Endothelial cell of umbilical vein (primary cell): Measurements from ENCODE around the gene MRPL38. TPM values are rescaled to one million over a fixed set of nuclear protein-coding genes. Genes with fewer than 3 reads are reported as not detected.

ENCODE experiments used
- BruUV-seq: library from RNA; stranded (reverse); fragments of 400-500 nt; replicated peaks from 2 replicates; lab custom pipeline; 2021; lab: Mats Ljungman, UMichigan
- CTCF ChIA-PET: fragments of 300-600, 350-600 bp; sonication (Branson Sonifier 250); formaldehyde crosslinking; loops from one replicate; lab custom pipeline; 2021; ENCODE audit warnings: antibody characterized with exemption, inconsistent platforms; lab: Charles Lee
- POLR2A ChIA-PET: fragments of 300-600, 350-600 bp; sonication (Branson Sonifier 250); formaldehyde crosslinking; loops from one replicate; lab custom pipeline; 2021; ENCODE audit warnings: antibody characterized with exemption, inconsistent platforms; lab: Charles Lee
- DNase-seq: peaks from one replicate; pipeline ENCODE4 v3.0.0-alpha.2; 2011; ENCODE audit warnings: low read depth, low spot score
- FAIRE-seq: peaks from 2 replicates; lab custom pipeline; 2011; peaks lifted over from hg19 to GRCh38; lab: Jason Lieb, UNC
- H2AFZ ChIP-seq: 2 replicates; pipeline ENCODE4 v1.6.0; 2012; ENCODE audit warnings: low read depth, low read length, control low read depth, inconsistent platforms
- H3K27ac ChIP-seq: 2 replicates; pipeline ENCODE4 v1.5.1; 2011; ENCODE audit warnings: low read depth, mild to moderate bottlenecking, control low read depth, low read length, moderate library complexity; ENCODE audit not compliant: insufficient read depth
- H3K27me3 ChIP-seq, 2 experiments: 2 replicates each; pipeline versions ENCODE4 v1.6.0 to v1.6.1; 2011; ENCODE audit warnings: low read length in 2 of 2, mixed read lengths in 1 of 2; ENCODE audit not compliant: control insufficient read depth in 2 of 2, insufficient read depth in 2 of 2
- H3K36me3 ChIP-seq, 2 experiments: 2 replicates in 1 of 2; 3 replicates in 1 of 2; pipeline ENCODE4 v1.5.1; 2011; ENCODE audit warnings: low read length in 2 of 2, mild to moderate bottlenecking in 1 of 2, moderate library complexity in 1 of 2; ENCODE audit not compliant: control insufficient read depth in 2 of 2, insufficient read depth in 2 of 2; ENCODE audit errors: extremely low read depth in 1 of 2
- H3K4me1 ChIP-seq: 3 replicates; pipeline ENCODE4 v1.5.1; 2011; ENCODE audit warnings: mild to moderate bottlenecking, low read length; ENCODE audit not compliant: control insufficient read depth, insufficient read depth; ENCODE audit errors: extremely low read depth
- H3K4me2 ChIP-seq: 2 replicates; pipeline ENCODE4 v1.6.1; 2011; ENCODE audit warnings: low read length, control low read depth, mixed read lengths; ENCODE audit not compliant: insufficient read depth
- H3K4me3 ChIP-seq, 3 experiments: fragments of 200-600 bp in 1 of 3; sonication (generic), shearing (Covaris generic) in 1 of 3; replicated peaks in 1 of 3; 2 replicates each; pipeline ENCODE4 v1.5.1; 2011 to 2016; ENCODE audit warnings: control low read depth in 3 of 3, low read length in 3 of 3, mild to moderate bottlenecking in 2 of 3, inconsistent platforms in 1 of 3, low read depth in 1 of 3, moderate library complexity in 1 of 3; ENCODE audit not compliant: insufficient read depth in 1 of 3
- H3K79me2 ChIP-seq: 2 replicates; pipeline ENCODE4 v1.6.0; 2012; ENCODE audit warnings: low read length, inconsistent platforms; ENCODE audit not compliant: control insufficient read depth, insufficient read depth
- H3K9ac ChIP-seq: replicated peaks from 2 replicates; pipeline ENCODE3; 2011; ENCODE audit warnings: low read length, control low read depth; ENCODE audit not compliant: insufficient read depth; ENCODE audit errors: extremely low read depth
- H3K9me1 ChIP-seq: replicated peaks from 3 replicates; pipeline ENCODE4 v1.6.0; 2011; ENCODE audit warnings: mild to moderate bottlenecking, low read length; ENCODE audit not compliant: control insufficient read depth, insufficient read depth; ENCODE audit errors: extremely low read depth
- H3K9me3 ChIP-seq: replicated peaks from 2 replicates; pipeline ENCODE4 v1.5.1; 2012; ENCODE audit warnings: low read length, inconsistent platforms; ENCODE audit not compliant: control insufficient read depth, insufficient read depth
- H4K20me1 ChIP-seq: replicated peaks from 2 replicates; pipeline ENCODE3; 2011; ENCODE audit warnings: mild to moderate bottlenecking, low read length; ENCODE audit not compliant: control insufficient read depth, insufficient read depth; ENCODE audit errors: extremely low read depth
- EZH2 ChIP-seq: IDR thresholded peaks from 2 replicates; pipeline ENCODE4 v1.6.1; 2012; ENCODE audit warnings: borderline replicate concordance, low read depth, mild to moderate bottlenecking, moderate library complexity, low read length, inconsistent platforms; ENCODE audit not compliant: severe bottlenecking
- MYC ChIP-seq: IDR thresholded peaks from one replicate; pipeline ENCODE4 v1.6.1; 2011; ENCODE audit warnings: mild to moderate bottlenecking, low read depth, low read length
- dilution Hi-C: fragments of 300-500 bp; cut with MboI; formaldehyde crosslinking; loops from one replicate; pipeline ENCODE4 v1.15.0; 2019; ENCODE audit warnings: low sequenced_read_pairs; ENCODE audit not compliant: extremely low pct_ligation_motif_present
- intact Hi-C: fragments of 100-400 bp; cut with micrococcal nuclease; formaldehyde crosslinking; loops from one replicate; pipeline ENCODE4 v1.10.0; 2022
- polyA plus RNA-seq, 4 experiments: library from polyadenylated mRNA; depleted of rRNA in 3 of 4; stranded (reverse) in 3 of 4; unstranded in 1 of 4; fragments of >200 nt; gene quantifications; 2 replicates each; pipeline versions ENCODE4 v1.2.1 to v1.2.3, GENCODE V29; 2011 to 2012; ENCODE audit warnings: missing spikeins in 1 of 4
- total RNA-seq: library from RNA; stranded (reverse); gene quantifications from 2 replicates; pipeline ENCODE4 v1.2.3, GENCODE V29; 2021
- TF ChIP-seq, protein P1 (sequence below): IDR thresholded peaks from 2 replicates; pipeline ENCODE4 v1.6.1; 2011; ENCODE audit not compliant: insufficient read depth, insufficient read length
- TF ChIP-seq, protein P2 (sequence below), 2 donors: IDR thresholded peaks; 1 replicate in 1 of 2; 2 replicates in 1 of 2; pipeline ENCODE4 v1.5.1; 2011; ENCODE audit warnings: low read length in 2 of 2, mild to moderate bottlenecking in 2 of 2, moderate library complexity in 2 of 2, control low read depth in 1 of 2, inconsistent platforms in 1 of 2, low read depth in 1 of 2; ENCODE audit not compliant: insufficient read depth in 1 of 2; ENCODE audit errors: extremely low read depth in 1 of 2

The MRPL38 gene
- total and polyA plus RNA-seq, 2 donors (not counting 3 experiments of a cell fraction or from before 2014, with no cell fraction given), result 82.7 to 93.8 TPM

DNA sequence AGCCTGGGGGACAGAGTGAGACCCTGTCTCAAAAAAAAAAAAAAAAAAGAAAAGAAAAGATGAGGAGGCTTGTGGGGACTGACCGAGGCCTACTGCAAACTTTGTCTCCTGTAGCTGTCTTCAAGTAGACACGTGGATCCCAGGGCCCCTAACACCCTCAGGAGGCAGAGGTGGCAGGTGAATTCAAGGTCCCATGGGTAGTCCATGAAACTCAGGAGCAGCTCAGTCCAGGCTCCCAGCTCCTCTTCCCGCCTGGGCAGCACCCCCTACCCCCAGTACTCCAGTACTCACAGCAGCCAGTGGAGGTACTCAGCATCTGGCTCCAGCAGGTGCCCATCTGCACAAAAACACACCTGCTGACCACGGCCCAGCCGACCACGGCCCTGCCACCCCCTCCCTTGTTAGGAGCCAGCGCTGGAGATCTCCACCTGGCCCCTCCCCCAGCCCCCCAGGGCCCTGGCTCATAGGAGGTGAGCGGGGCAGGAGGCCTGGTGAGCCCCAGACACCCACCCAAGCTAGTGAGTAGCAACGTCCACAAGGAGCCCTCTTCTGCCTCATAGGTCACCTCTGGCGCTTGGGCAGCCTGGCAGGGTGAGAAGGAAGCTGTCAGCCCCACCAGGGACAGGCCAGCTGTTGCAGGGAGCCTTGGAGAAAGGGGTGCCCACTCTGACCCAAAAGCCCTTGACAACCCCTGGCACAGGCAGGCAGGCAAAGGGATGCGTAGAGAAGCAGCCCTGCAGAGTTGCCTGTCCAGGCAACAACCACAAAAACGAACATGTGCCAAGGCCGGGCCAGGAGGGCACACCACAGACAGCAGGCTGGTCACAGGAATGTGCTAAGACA lies 3.8 kb downstream of the MRPL38 start:
- Histone ChIP-seq H4K20me1 (no peaks in the 10 kb centered on the region), H2AFZ (no peak overlapping the region), H3K27ac (no peak overlapping the region), H3K9ac (no peak overlapping the region), H3K9me1 (no peaks in the 10 kb centered on the region), H3K4me3 (no peak overlapping the region), H3K4me2 (no peak overlapping the region), H3K9me3 (no peaks in the 10 kb centered on the region), H3K4me1 (peaks cover 16% of the 10 kb centered on the region), H3K79me2 (peaks cover 9% of the 10 kb centered on the region), H3K27me3 (no peaks in the 10 kb centered on the region), H3K36me3 (peaks cover 7 to 28% of the 10 kb centered on the region in 2 experiments)
- ChIA-PET CTCF (interaction anchor here (0.9 kb wide), 1 partner anchor 40 kb away, joined by 3 read pairs; no protein-coding TSS in a partner anchor), POLR2A (no interaction called here)
- dilution Hi-C loops (no loop called here), intact Hi-C loops (no loop called here)
- DNase-seq (no peak), FAIRE-seq (no peak)
- BruUV-seq, result no TSS peak
- TF ChIP-seq, protein P1, sequence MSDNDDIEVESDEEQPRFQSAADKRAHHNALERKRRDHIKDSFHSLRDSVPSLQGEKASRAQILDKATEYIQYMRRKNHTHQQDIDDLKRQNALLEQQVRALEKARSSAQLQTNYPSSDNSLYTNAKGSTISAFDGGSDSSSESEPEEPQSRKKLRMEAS, result no peak
- no peak for TF ChIP-seq EZH2

DNA sequence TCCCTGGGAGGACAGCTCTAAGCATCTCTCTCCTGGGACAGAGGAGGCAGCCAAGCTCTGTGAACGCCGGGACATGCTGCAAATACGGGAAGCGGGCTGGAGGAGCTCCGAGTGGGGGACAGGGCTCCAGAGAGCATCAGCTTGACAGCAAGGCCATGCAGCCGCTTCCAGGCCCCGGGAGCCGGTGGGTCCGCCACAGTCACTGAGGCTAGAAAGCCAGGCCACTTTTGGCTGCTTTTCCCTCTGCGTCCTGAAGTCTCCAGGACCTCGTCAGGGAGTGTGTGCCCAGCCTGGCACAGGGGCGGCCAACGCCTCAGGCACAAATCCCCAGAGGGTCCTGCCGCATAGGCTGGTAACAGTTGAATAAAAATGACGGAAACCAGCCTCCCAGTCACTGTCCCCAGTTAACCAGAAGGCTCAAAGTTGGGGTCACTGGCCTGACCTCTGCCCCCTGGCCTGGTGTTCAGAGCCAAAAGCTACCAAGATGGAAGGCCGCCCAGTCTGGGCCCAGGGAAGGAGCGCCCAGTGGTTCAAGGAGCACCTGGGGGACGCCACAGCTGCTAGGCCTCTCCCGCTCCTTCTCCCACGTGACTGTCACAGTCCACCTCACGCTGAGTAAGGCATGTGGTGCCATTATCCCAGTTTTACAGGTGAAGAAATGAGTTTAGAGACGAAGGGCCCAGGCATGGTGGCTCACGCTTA lies 4.8 kb downstream of the MRPL38 start:
- no TSS peak for BruUV-seq
- intact Hi-C loops, result loop anchor here (5.0 kb wide), 1 partner anchor 123 kb away; a partner anchor contains a TSS
- no peak for DNase-seq

More for the DNA sequence above, 4.8 kb downstream of the MRPL38 start:
- ChIA-PET CTCF (interaction anchor here (0.9 kb wide), 1 partner anchor 39 kb away, joined by 3 read pairs; no protein-coding TSS in a partner anchor), POLR2A (no interaction called here)
- H3K9me1 ChIP-seq, result no peaks in the 10 kb centered on the region
- H3K36me3 ChIP-seq, result peaks cover 7 to 28% of the 10 kb centered on the region in 2 experiments
- H3K27me3 ChIP-seq, result no peaks in the 10 kb centered on the region
- no peak for FAIRE-seq
- peaks cover 19% of the 10 kb centered on the region for H3K79me2 ChIP-seq
- H2AFZ ChIP-seq, result no peak overlapping the region
- no peak overlapping the region for H3K27ac ChIP-seq
- H3K9me3 ChIP-seq, result no peaks in the 10 kb centered on the region
- TF ChIP-seq EZH2, result no peak
- TF ChIP-seq, protein P2, sequence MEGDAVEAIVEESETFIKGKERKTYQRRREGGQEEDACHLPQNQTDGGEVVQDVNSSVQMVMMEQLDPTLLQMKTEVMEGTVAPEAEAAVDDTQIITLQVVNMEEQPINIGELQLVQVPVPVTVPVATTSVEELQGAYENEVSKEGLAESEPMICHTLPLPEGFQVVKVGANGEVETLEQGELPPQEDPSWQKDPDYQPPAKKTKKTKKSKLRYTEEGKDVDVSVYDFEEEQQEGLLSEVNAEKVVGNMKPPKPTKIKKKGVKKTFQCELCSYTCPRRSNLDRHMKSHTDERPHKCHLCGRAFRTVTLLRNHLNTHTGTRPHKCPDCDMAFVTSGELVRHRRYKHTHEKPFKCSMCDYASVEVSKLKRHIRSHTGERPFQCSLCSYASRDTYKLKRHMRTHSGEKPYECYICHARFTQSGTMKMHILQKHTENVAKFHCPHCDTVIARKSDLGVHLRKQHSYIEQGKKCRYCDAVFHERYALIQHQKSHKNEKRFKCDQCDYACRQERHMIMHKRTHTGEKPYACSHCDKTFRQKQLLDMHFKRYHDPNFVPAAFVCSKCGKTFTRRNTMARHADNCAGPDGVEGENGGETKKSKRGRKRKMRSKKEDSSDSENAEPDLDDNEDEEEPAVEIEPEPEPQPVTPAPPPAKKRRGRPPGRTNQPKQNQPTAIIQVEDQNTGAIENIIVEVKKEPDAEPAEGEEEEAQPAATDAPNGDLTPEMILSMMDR (IDR thresholded peaks at IDR 0.05; ENCODE audit: extremely low read depth in 1 of 2, insufficient read depth in 1 of 2, low read depth in 1 of 2, low read length in 2 of 2), result no peak
- no peak for TF ChIP-seq MYC
- H3K4me1 ChIP-seq, result peaks cover 25% of the 10 kb centered on the region
- no peak overlapping the region for H3K9ac ChIP-seq
- no peak overlapping the region for H3K4me3 ChIP-seq
- no peaks in the 10 kb centered on the region for H4K20me1 ChIP-seq
- no peak overlapping the region for H3K4me2 ChIP-seq
- dilution Hi-C loops, result no loop called here
